Left lung (tissue), 10 donors: ENCODE data around the gene RABGEF1. TPM values are rescaled to one million over a fixed set of nuclear protein-coding genes. Genes with fewer than 3 reads are reported as not detected.

Source experiments
- ATAC-seq: fragments of 200-7000 bp; cut with Tn5 transposase; one replicate; pipeline ENCODE4 v1.9.1; 2020; ENCODE audit warnings: moderate library complexity
- DNase-seq, 4 donors: peaks; one replicate each; pipeline ENCODE4 v3.0.0-alpha.2; 2013 to 2020
- H3K27ac ChIP-seq, 2 donors: fragments of 200-600 bp; sonication (generic) in 1 of 2; one replicate each; pipeline versions ENCODE4 v1.5.0 to v1.8.0; 2020 to 2021
- H3K27me3 ChIP-seq, 2 donors: fragments of 200-600 bp; sonication (generic) in 1 of 2; one replicate each; pipeline versions ENCODE4 v1.5.0 to v1.8.0; 2020 to 2021
- H3K36me3 ChIP-seq, 2 donors: fragments of 200-600 bp; sonication (generic) in 1 of 2; one replicate each; pipeline versions ENCODE4 v1.5.0 to v1.8.0; 2020 to 2021
- H3K4me1 ChIP-seq, 2 donors: fragments of 200-600 bp; one replicate each; pipeline ENCODE4 v1.8.0; 2021
- H3K4me3 ChIP-seq, 2 donors: fragments of 200-600 bp; sonication (generic) in 1 of 2; one replicate each; pipeline versions ENCODE4 v1.5.0 to v1.8.0; 2020 to 2021; ENCODE audit warnings: mild to moderate bottlenecking in 1 of 2
- H3K9me3 ChIP-seq, 2 donors: fragments of 200-600 bp; sonication (generic) in 1 of 2; one replicate each; pipeline versions ENCODE4 v1.5.0 to v1.8.0; 2020 to 2021
- intact Hi-C, 2 donors: fragments of 100-400 bp; cut with DNase I; formaldehyde crosslinking; loops; one replicate each; pipeline versions ENCODE4 v1.11.2 to v1.14.2; 2022
- polyA plus RNA-seq, 6 donors: library from polyadenylated mRNA; unstranded; fragments of 120-200 nt; gene quantifications; one replicate each; pipeline ENCODE4 v1.2.1, GENCODE V29; 2013; ENCODE audit not compliant: insufficient read length in 6 of 6
- total RNA-seq, 2 donors: library from RNA; stranded (reverse); fragmentation: NEBNext Ultra II Directional; extraction: Animal tissue kit (Norgen Biotek cat#: 25700); gene quantifications; one replicate each; pipeline ENCODE4 v1.2.1, GENCODE V29; 2021
- TF ChIP-seq, protein P1 (sequence below), 2 donors: fragments of 200-600 bp; sonication (generic) in 1 of 2; IDR thresholded peaks; one replicate each; pipeline versions ENCODE4 v1.5.0 to v1.8.0; 2021; ENCODE audit warnings: antibody characterized with exemption in 2 of 2
- donor health status: DM: no; HTN: yes; CAD: no.
- donor health status: DM: no; HTN: no; CAD: no.

The RABGEF1 gene
- total and polyA plus RNA-seq, 8 donors, result 22.5 to 38.9 (median 32.4) TPM

DNA sequence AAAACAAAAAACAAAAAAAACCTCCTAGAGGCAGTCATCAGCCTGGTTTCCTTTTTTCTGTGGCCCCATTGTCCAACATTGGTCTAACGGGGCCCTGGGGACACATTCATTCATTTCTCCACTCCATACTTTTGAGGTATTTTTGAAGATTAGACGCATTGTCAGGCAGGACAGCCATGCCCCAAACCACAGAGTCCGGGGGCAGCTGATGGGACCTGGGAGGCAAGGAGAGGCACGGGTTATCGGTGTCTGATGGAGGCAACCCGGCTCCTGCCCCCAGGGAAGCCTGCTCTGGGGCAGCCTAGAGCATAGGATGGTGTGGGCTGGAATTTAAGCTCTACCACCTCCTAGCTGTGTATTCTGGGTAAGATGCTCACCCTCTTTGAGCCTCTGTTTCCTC, 6.5 kb upstream of the RABGEF1 start:
- intact Hi-C loops, result no loop called here
- Histone ChIP-seq H3K9me3 (peaks cover 0 to 7% of the 10 kb centered on the region in 2 donors), H3K4me1 (peaks cover 2 to 4% of the 10 kb centered on the region in 2 donors), H3K27me3 (no peaks in the 10 kb centered on the region), H3K4me3 (no peak overlapping the region), H3K27ac (no peak overlapping the region), H3K36me3 (peaks cover 0 to 14% of the 10 kb centered on the region in 2 donors)
- DNase-seq (no peak), ATAC-seq (no peak)
- TF ChIP-seq, protein P1, sequence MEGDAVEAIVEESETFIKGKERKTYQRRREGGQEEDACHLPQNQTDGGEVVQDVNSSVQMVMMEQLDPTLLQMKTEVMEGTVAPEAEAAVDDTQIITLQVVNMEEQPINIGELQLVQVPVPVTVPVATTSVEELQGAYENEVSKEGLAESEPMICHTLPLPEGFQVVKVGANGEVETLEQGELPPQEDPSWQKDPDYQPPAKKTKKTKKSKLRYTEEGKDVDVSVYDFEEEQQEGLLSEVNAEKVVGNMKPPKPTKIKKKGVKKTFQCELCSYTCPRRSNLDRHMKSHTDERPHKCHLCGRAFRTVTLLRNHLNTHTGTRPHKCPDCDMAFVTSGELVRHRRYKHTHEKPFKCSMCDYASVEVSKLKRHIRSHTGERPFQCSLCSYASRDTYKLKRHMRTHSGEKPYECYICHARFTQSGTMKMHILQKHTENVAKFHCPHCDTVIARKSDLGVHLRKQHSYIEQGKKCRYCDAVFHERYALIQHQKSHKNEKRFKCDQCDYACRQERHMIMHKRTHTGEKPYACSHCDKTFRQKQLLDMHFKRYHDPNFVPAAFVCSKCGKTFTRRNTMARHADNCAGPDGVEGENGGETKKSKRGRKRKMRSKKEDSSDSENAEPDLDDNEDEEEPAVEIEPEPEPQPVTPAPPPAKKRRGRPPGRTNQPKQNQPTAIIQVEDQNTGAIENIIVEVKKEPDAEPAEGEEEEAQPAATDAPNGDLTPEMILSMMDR (IDR thresholded peaks at IDR 0.05), result no peak

DNA sequence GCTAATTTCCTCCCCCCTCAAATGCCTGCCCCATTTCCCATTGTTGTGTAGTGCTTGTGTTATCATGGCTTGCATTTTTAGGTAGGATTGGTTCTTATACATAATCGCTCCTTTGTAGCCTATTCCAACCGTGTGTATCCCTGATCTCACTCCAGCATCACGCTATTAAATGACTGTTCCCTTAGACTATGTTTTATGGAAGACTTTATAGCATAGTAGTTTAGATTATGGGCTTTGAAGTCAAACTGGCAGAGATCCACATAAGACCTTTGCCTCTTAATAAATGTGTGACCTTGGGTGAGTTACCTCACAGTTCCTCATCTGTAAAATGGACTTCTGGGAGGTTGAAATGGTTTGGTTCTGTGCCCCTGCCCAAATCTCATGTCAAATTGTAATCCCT, 5.4 kb upstream of the RABGEF1 start:
- H3K4me3 ChIP-seq, result no peak overlapping the region
- H3K9me3 ChIP-seq, result peaks cover 0 to 7% of the 10 kb centered on the region in 2 donors
- H3K36me3 ChIP-seq, result peaks cover 0 to 14% of the 10 kb centered on the region in 2 donors
- no peak for DNase-seq
- no peak for ATAC-seq
- peaks cover 5 to 15% of the 10 kb centered on the region in 2 donors for H3K4me1 ChIP-seq
- no peak overlapping the region for H3K27ac ChIP-seq
- intact Hi-C loops, result no loop called here
- TF ChIP-seq, protein P1 (IDR thresholded peaks at IDR 0.05), result no peak
- no peaks in the 10 kb centered on the region for H3K27me3 ChIP-seq

DNA sequence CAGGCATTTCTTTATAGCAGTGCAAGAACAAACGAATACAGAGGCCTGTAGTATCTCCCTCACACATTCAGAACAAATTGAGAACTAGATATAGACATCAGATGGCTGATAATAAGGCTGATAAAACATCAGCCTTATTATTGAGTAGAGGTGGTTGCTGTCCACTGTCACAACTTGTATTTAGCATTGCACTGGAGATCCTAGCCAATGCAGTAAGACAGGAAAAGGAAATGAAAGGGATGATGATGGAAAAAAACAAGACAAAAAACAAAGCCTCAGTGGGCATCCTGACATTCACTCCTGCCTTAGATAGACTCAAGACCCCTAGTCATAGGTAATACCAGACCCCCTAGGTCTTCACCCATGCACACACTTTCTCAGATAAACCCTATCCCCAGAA, 4.7 kb upstream of the RABGEF1 start:
- intact Hi-C loops, result no loop called here
- ATAC-seq (no peak), DNase-seq (no peak)
- peaks cover 0 to 14% of the 10 kb centered on the region in 2 donors for H3K36me3 ChIP-seq
- no peak overlapping the region for H3K4me3 ChIP-seq
- H3K4me1 ChIP-seq, result peaks cover 5 to 15% of the 10 kb centered on the region in 2 donors
- TF ChIP-seq, protein P1 (IDR thresholded peaks at IDR 0.05), result no peak
- no peaks in the 10 kb centered on the region for H3K27me3 ChIP-seq
- H3K27ac ChIP-seq, result no peak overlapping the region
- peaks cover 0 to 7% of the 10 kb centered on the region in 2 donors for H3K9me3 ChIP-seq

DNA sequence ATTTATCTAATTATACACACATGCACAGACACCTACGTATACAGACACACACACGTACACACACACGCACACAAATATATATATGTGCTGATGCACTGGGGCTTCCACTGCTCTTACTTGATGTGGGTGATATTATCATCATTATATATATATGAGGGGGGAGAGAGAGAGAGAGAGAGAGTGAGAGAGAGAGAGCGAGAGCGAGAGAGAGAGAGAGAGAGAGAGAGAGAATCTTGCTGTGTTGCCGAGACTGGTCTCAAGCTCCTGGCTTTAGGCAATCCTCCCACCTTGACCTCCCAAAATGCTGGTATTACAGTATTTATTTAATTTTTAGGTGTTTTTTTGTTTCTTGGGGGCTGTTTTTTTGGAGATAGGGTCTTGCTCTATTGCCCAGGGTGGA, 3.6 kb upstream of the RABGEF1 start:
- H3K4me3 ChIP-seq, result no peak overlapping the region
- ATAC-seq, result no peak
- TF ChIP-seq, protein P1 (IDR thresholded peaks at IDR 0.05), result no peak
- H3K36me3 ChIP-seq, result peaks cover 0 to 14% of the 10 kb centered on the region in 2 donors
- no peak overlapping the region for H3K27ac ChIP-seq
- intact Hi-C loops, result no loop called here
- DNase-seq, result no peak
- peaks cover 0 to 7% of the 10 kb centered on the region in 2 donors for H3K9me3 ChIP-seq
- no peaks in the 10 kb centered on the region for H3K27me3 ChIP-seq
- H3K4me1 ChIP-seq, result peaks cover 10 to 21% of the 10 kb centered on the region in 2 donors

DNA sequence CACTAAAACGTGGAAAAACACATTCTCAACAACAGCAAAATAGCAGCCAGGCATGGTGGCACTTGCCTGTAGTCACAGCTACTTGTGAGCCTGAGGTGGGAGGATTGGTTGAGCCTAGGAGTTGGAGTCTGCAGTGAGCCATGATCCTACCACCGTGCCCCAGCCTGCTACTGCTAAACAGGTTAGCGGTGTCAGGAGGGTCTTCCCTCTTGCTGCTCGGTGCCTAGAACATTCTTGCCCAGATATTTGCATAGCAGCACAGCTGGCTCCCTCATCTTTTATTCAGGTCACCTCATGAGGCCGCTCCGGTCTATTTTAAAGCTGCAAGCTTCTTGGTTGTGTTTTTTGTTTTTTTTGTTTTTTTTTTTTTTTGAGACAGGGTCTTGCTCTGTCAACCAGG, 2.9 kb upstream of the RABGEF1 start:
- intact Hi-C loops, result no loop called here
- Histone ChIP-seq H3K36me3 (peaks cover 0 to 14% of the 10 kb centered on the region in 2 donors), H3K4me3 (no peak overlapping the region), H3K9me3 (peaks cover 0 to 7% of the 10 kb centered on the region in 2 donors), H3K27me3 (no peaks in the 10 kb centered on the region), H3K4me1 (peaks cover 10 to 29% of the 10 kb centered on the region in 2 donors), H3K27ac (no peak overlapping the region)
- TF ChIP-seq, protein P1 (IDR thresholded peaks at IDR 0.05), result no peak
- ATAC-seq, result no peak
- no peak for DNase-seq
